ENCODE measurements around the gene GPR15.

GPR15 gene

GRCh38 chr3:98513736-98514135 lies 18.0 kb upstream of the GPR15 start:
- H3K4me1 ChIP-seq (ENCODE audit: control insufficient read depth, insufficient read depth, low read length): no peaks in the 10 kb centered on the region
- peaks cover 37% of the 10 kb centered on the region for H3K36me3 ChIP-seq (ENCODE audit: insufficient read depth, low read length)
- H3K9ac ChIP-seq (ENCODE audit: low read depth, low read length): no peak overlapping the region
- H3K27me3 ChIP-seq (ENCODE audit: control insufficient read depth, insufficient read depth, low read length): no peaks in the 10 kb centered on the region
- no peak overlapping the region for H3K4me2 ChIP-seq (ENCODE audit: low read length)
- H3K9me3 ChIP-seq (replicated peaks; ENCODE audit: low read length): no peaks in the 10 kb centered on the region
- H3K4me3 ChIP-seq (ENCODE audit: low read length): no peak overlapping the region

GRCh38 chr3:98514948-98515347 lies 16.8 kb upstream of the GPR15 start:
- H3K4me2 ChIP-seq (ENCODE audit: low read length): no peak overlapping the region
- H3K4me3 ChIP-seq (ENCODE audit: low read length): no peak overlapping the region
- no peaks in the 10 kb centered on the region for H3K27me3 ChIP-seq (ENCODE audit: control insufficient read depth, insufficient read depth, low read length)
- no peak overlapping the region for H3K9ac ChIP-seq (ENCODE audit: low read depth, low read length)
- no peaks in the 10 kb centered on the region for H3K4me1 ChIP-seq (ENCODE audit: control insufficient read depth, insufficient read depth, low read length)
- H3K9me3 ChIP-seq (replicated peaks; ENCODE audit: low read length): no peaks in the 10 kb centered on the region
- peaks cover 48% of the 10 kb centered on the region for H3K36me3 ChIP-seq (ENCODE audit: insufficient read depth, low read length)

GRCh38 chr3:98518816-98519215 lies 13.0 kb upstream of the GPR15 start:
- H3K9me3 ChIP-seq (replicated peaks; ENCODE audit: low read length): no peaks in the 10 kb centered on the region
- no peak overlapping the region for H3K4me2 ChIP-seq (ENCODE audit: low read length)
- no peak overlapping the region for H3K9ac ChIP-seq (ENCODE audit: low read depth, low read length)
- no peak overlapping the region for H3K4me3 ChIP-seq (ENCODE audit: low read length)
- H3K36me3 ChIP-seq (ENCODE audit: insufficient read depth, low read length): peaks cover 58% of the 10 kb centered on the region
- no peaks in the 10 kb centered on the region for H3K27me3 ChIP-seq (ENCODE audit: control insufficient read depth, insufficient read depth, low read length)
- peaks cover 10% of the 10 kb centered on the region for H3K4me1 ChIP-seq (ENCODE audit: control insufficient read depth, insufficient read depth, low read length)

- Histone ChIP-seq H3K4me3 (ENCODE audit: low read length) (no peak overlapping the region), H3K36me3 (ENCODE audit: insufficient read depth, low read length) (peaks cover 58% of the 10 kb centered on the region), H3K4me1 (ENCODE audit: control insufficient read depth, insufficient read depth, low read length) (peaks cover 10% of the 10 kb centered on the region), H3K27me3 (ENCODE audit: control insufficient read depth, insufficient read depth, low read length) (no peaks in the 10 kb centered on the region), H3K9me3 (replicated peaks; ENCODE audit: low read length) (no peaks in the 10 kb centered on the region), H3K9ac (ENCODE audit: low read depth, low read length) (no peak overlapping the region), H3K4me2 (ENCODE audit: low read length) (no peak overlapping the region)
Observed at GRCh38 chr3:98519351-98519750, 12.4 kb upstream of the GPR15 start.

- no peaks in the 10 kb centered on the region for H3K9me3 ChIP-seq (replicated peaks; ENCODE audit: low read length)
- peak overlapping the region; percentile 80 for H3K4me2 ChIP-seq (ENCODE audit: low read length)
- H3K4me3 ChIP-seq (ENCODE audit: low read length): peak overlapping the region; percentile 90
- peak overlapping the region; percentile 95 for H3K9ac ChIP-seq (ENCODE audit: low read depth, low read length)
- peaks cover 10% of the 10 kb centered on the region for H3K4me1 ChIP-seq (ENCODE audit: control insufficient read depth, insufficient read depth, low read length)
- H3K36me3 ChIP-seq (ENCODE audit: insufficient read depth, low read length): peaks cover 35% of the 10 kb centered on the region
- H3K27me3 ChIP-seq (ENCODE audit: control insufficient read depth, insufficient read depth, low read length): no peaks in the 10 kb centered on the region
Observed at GRCh38 chr3:98521897-98522543, 9.8 kb upstream of the GPR15 start.

- Histone ChIP-seq H3K9ac (ENCODE audit: low read depth, low read length) (peak within 1 kb of the TSS; percentile 95), H3K4me2 (ENCODE audit: low read length) (peak within 1 kb of the TSS; percentile 80), H3K9me3 (replicated peaks; ENCODE audit: low read length) (no peaks in the 10 kb centered on the region), H3K4me3 (ENCODE audit: low read length) (peak within 1 kb of the TSS; percentile 90), H3K4me1 (ENCODE audit: control insufficient read depth, insufficient read depth, low read length) (peaks cover 10% of the 10 kb centered on the region), H3K27me3 (ENCODE audit: control insufficient read depth, insufficient read depth, low read length) (peaks cover under 1% of the 10 kb centered on the region), H3K36me3 (ENCODE audit: insufficient read depth, low read length) (peaks cover 31% of the 10 kb centered on the region)
Observed at GRCh38 chr3:98522544-98523281, 9.1 kb upstream of the GPR15 start, which contains the start of gene CLDND1. CLDND1 (minus strand) TSS chr3:98522902; CDS start chr3:98521424, 1,478 bp downstream.

- no peak overlapping the region for H3K4me3 ChIP-seq (ENCODE audit: low read length)
- peaks cover 6% of the 10 kb centered on the region for H3K36me3 ChIP-seq (ENCODE audit: insufficient read depth, low read length)
- peaks cover 10% of the 10 kb centered on the region for H3K4me1 ChIP-seq (ENCODE audit: control insufficient read depth, insufficient read depth, low read length)
- no peak overlapping the region for H3K9ac ChIP-seq (ENCODE audit: low read depth, low read length)
- H3K9me3 ChIP-seq (replicated peaks; ENCODE audit: low read length): no peaks in the 10 kb centered on the region
- H3K27me3 ChIP-seq (ENCODE audit: control insufficient read depth, insufficient read depth, low read length): peaks cover 13% of the 10 kb centered on the region
- no peak overlapping the region for H3K4me2 ChIP-seq (ENCODE audit: low read length)
Observed at GRCh38 chr3:98525494-98525893, 6.3 kb upstream of the GPR15 start.

- no peaks in the 10 kb centered on the region for H3K4me1 ChIP-seq (ENCODE audit: control insufficient read depth, insufficient read depth, low read length)
- H3K9ac ChIP-seq (ENCODE audit: low read depth, low read length): no peak overlapping the region
- H3K27me3 ChIP-seq (ENCODE audit: control insufficient read depth, insufficient read depth, low read length): peaks cover 44% of the 10 kb centered on the region
- H3K4me2 ChIP-seq (ENCODE audit: low read length): no peak overlapping the region
- H3K9me3 ChIP-seq (replicated peaks; ENCODE audit: low read length): no peaks in the 10 kb centered on the region
- no peak overlapping the region for H3K4me3 ChIP-seq (ENCODE audit: low read length)
- no peaks in the 10 kb centered on the region for H3K36me3 ChIP-seq (ENCODE audit: insufficient read depth, low read length)
Observed at GRCh38 chr3:98528474-98529346, 3.1 kb upstream of the GPR15 start.

- Histone ChIP-seq H3K36me3 (ENCODE audit: insufficient read depth, low read length) (no peaks in the 10 kb centered on the region), H3K9ac (ENCODE audit: low read depth, low read length) (no peak overlapping the region), H3K4me2 (ENCODE audit: low read length) (no peak overlapping the region), H3K9me3 (replicated peaks; ENCODE audit: low read length) (no peaks in the 10 kb centered on the region), H3K4me3 (ENCODE audit: low read length) (no peak overlapping the region), H3K4me1 (ENCODE audit: control insufficient read depth, insufficient read depth, low read length) (no peaks in the 10 kb centered on the region), H3K27me3 (ENCODE audit: control insufficient read depth, insufficient read depth, low read length) (peaks cover 44% of the 10 kb centered on the region)
Observed at GRCh38 chr3:98529856-98530459, 1.8 kb upstream of the GPR15 start.

GRCh38 chr3:98530676-98531075 lies 1.1 kb upstream of the GPR15 start:
- H3K4me2 ChIP-seq (ENCODE audit: low read length): no peak overlapping the region
- H3K27me3 ChIP-seq (ENCODE audit: control insufficient read depth, insufficient read depth, low read length): peaks cover 44% of the 10 kb centered on the region
- no peak overlapping the region for H3K9ac ChIP-seq (ENCODE audit: low read depth, low read length)
- no peak overlapping the region for H3K4me3 ChIP-seq (ENCODE audit: low read length)
- H3K4me1 ChIP-seq (ENCODE audit: control insufficient read depth, insufficient read depth, low read length): no peaks in the 10 kb centered on the region
- no peaks in the 10 kb centered on the region for H3K9me3 ChIP-seq (replicated peaks; ENCODE audit: low read length)
- H3K36me3 ChIP-seq (ENCODE audit: insufficient read depth, low read length): no peaks in the 10 kb centered on the region

- Histone ChIP-seq H3K4me1 (ENCODE audit: control insufficient read depth, insufficient read depth, low read length) (no peaks in the 10 kb centered on the region), H3K36me3 (ENCODE audit: insufficient read depth, low read length) (no peaks in the 10 kb centered on the region), H3K27me3 (ENCODE audit: control insufficient read depth, insufficient read depth, low read length) (peaks cover 44% of the 10 kb centered on the region), H3K4me3 (ENCODE audit: low read length) (no peak overlapping the region), H3K9ac (ENCODE audit: low read depth, low read length) (no peak overlapping the region), H3K9me3 (replicated peaks; ENCODE audit: low read length) (no peaks in the 10 kb centered on the region), H3K4me2 (ENCODE audit: low read length) (no peak overlapping the region)
Observed at GRCh38 chr3:98532275-98532637, 478 bp downstream of the GPR15 start.

Measured in skeletal muscle satellite cell (primary cell).